Neutrophil (primary cell): Measurements from ENCODE around the gene KIAA2012.

Source experiments
- H3K27ac ChIP-seq: fragments of 200-600 bp; sonication (generic); 2 replicates; pipeline ENCODE4 v1.5.1; 2016; ENCODE audit warnings: mild to moderate bottlenecking, moderate library complexity
- H3K27me3 ChIP-seq: fragments of 200-600 bp; sonication (generic); 2 replicates; pipeline ENCODE4 v1.6.0; 2016; ENCODE audit warnings: mild to moderate bottlenecking
- H3K36me3 ChIP-seq: fragments of 200-600 bp; sonication (generic); 2 replicates; pipeline ENCODE4 v1.5.1; 2017
- H3K4me1 ChIP-seq, 2 experiments: fragments of 200-600 bp in 1 of 2; sonication (generic) in 1 of 2; 1 replicate in 1 of 2; 2 replicates in 1 of 2; pipeline versions ENCODE4 v1.5.1 to v1.6.1; 2013 to 2016; ENCODE audit warnings: low read depth in 1 of 2, low read length in 1 of 2, mild to moderate bottlenecking in 1 of 2, moderate library complexity in 1 of 2; ENCODE audit not compliant: control insufficient read depth in 1 of 2, insufficient read depth in 1 of 2
- H3K4me3 ChIP-seq, 2 experiments: fragments of 200-600 bp in 1 of 2; sonication (generic) in 1 of 2; 1 replicate in 1 of 2; 2 replicates in 1 of 2; pipeline ENCODE4 v1.5.1; 2013 to 2016; ENCODE audit warnings: low read depth in 1 of 2, low read length in 1 of 2, mild to moderate bottlenecking in 1 of 2, moderate library complexity in 1 of 2
- H3K9me3 ChIP-seq: fragments of 200-600 bp; sonication (generic); 2 replicates; pipeline ENCODE4 v1.5.1; 2016
- TF ChIP-seq, protein P1 (sequence below): fragments of 200-600 bp; sonication (generic); IDR thresholded peaks from 2 replicates; pipeline ENCODE4 v1.5.1; 2016; ENCODE audit warnings: antibody characterized with exemption

The KIAA2012 gene

DNA sequence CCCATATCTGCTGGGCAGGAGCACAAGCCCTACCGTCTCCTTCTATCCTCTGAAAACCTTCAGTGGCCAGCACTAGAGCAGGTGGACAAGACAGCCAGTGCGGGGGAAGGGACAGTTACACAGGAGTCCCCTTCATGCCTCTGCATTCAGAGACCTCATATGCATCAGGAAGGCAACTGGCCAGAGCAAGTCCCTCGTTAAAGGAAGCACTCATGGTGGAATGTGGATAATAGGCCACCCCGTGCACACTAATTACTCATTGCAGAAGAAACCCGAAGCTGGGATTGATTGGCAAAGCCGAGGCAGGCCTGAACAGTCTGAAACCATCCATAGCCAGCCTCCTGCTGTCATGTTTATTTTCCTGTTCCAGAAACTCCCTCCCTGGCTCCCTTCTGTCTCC is 11.2 kb downstream of the KIAA2012 start:
- H3K27ac ChIP-seq, result no peak overlapping the region
- no peak overlapping the region for H3K4me3 ChIP-seq
- H3K36me3 ChIP-seq, result no peaks in the 10 kb centered on the region
- no peaks in the 10 kb centered on the region for H3K9me3 ChIP-seq
- H3K27me3 ChIP-seq, result no peaks in the 10 kb centered on the region
- no peaks in the 10 kb centered on the region for H3K4me1 ChIP-seq
- TF ChIP-seq, protein P1, sequence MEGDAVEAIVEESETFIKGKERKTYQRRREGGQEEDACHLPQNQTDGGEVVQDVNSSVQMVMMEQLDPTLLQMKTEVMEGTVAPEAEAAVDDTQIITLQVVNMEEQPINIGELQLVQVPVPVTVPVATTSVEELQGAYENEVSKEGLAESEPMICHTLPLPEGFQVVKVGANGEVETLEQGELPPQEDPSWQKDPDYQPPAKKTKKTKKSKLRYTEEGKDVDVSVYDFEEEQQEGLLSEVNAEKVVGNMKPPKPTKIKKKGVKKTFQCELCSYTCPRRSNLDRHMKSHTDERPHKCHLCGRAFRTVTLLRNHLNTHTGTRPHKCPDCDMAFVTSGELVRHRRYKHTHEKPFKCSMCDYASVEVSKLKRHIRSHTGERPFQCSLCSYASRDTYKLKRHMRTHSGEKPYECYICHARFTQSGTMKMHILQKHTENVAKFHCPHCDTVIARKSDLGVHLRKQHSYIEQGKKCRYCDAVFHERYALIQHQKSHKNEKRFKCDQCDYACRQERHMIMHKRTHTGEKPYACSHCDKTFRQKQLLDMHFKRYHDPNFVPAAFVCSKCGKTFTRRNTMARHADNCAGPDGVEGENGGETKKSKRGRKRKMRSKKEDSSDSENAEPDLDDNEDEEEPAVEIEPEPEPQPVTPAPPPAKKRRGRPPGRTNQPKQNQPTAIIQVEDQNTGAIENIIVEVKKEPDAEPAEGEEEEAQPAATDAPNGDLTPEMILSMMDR, result no peak

DNA sequence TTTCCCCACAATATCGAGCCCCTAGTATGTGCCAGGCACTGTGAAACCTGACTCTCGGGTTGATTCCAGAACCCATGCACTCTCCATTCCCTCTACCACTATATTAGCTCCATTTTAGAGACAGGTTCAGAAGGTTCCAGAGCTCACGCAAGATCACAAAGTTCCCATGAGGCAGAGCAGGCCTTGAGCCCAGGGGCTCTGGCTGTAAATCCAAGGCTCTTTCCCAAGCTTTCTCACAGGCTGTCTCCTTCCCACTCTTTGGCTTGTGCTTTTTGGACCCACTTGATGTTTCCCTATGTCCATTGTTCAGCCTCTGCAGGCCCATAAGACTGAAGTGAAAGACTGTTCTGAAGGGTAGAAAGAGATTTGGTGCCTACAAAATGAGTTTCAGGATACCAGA is 15.7 kb downstream of the KIAA2012 start:
- Histone ChIP-seq H3K27me3 (peaks cover 27% of the 10 kb centered on the region), H3K9me3 (no peaks in the 10 kb centered on the region), H3K36me3 (no peaks in the 10 kb centered on the region), H3K4me1 (no peaks in the 10 kb centered on the region), H3K27ac (no peak overlapping the region), H3K4me3 (no peak overlapping the region)
- TF ChIP-seq, protein P1, result no peak

DNA sequence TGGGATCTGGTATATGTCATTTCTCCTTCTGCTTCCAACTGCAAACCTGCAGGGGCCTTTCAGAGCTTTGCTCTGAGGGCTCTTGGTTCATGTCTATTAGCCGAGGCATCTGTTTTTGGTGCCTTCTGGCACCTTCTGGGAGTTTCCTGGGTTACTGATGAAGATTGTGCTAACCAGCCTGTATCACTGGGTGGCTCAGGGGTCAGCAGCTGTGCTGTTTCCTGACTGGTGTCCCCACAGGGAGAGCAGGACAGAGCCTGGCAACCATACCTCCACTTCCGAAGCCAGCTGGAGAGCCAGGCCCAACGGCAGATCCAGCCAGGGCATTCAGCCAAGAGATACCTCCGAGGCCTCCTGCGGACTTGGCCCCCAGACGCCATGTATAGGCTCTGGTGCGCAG is 17.5 kb downstream of the KIAA2012 start:
- Histone ChIP-seq H3K36me3 (no peaks in the 10 kb centered on the region), H3K27me3 (peaks cover 27% of the 10 kb centered on the region), H3K27ac (no peak overlapping the region), H3K4me3 (no peak overlapping the region), H3K4me1 (no peaks in the 10 kb centered on the region), H3K9me3 (no peaks in the 10 kb centered on the region)
- TF ChIP-seq, protein P1, result no peak

DNA sequence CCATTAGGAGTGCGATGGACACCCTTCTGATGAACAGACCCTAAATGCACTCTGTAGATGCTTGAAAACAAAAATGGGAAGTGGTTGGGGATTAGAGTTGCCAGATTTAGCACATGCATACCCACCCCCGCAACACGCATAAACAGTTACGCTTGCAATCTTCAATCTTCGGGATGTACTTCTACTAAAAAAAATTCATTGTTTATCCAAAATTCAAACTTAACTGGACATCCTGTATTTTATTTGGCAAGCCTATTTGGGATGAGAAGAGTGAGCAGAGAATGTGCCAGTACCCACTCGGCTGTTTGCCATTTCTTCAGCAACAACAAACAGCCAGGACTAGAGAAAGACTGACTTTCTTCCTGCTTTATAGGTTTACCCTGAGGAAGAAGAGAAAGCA is 18.4 kb downstream of the KIAA2012 start:
- TF ChIP-seq, protein P1, result no peak
- Histone ChIP-seq H3K4me1 (no peaks in the 10 kb centered on the region), H3K4me3 (no peak overlapping the region), H3K27me3 (peaks cover 27% of the 10 kb centered on the region), H3K27ac (no peak overlapping the region), H3K9me3 (no peaks in the 10 kb centered on the region), H3K36me3 (no peaks in the 10 kb centered on the region)

DNA sequence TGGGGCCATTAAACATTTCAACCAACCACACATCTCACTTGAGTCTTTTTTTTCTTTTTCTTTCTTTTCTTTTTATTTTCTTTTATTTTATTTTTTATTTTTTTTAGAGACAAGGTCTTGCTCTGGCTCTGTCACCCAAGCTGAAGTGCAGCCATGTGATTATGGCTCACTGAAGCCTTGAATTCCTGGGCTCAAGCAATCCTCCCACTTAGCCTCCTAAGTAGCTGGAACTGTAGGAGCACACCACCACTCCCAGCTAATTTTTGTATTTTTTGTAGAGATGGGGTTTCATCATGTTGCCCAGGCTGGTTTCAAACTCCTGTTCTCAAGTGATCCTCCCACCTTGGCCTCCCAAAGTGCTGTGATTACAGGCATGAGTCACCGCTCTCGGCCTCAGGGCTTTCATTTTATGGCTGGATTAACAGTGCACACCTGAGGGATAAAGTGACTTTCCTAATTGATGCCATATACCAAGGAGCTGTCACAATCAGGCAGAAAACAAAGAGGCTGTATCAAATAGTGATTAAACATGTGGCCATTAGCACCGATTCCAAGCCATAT is 21.5 kb downstream of the KIAA2012 start:
- TF ChIP-seq, protein P1, result no peak
- Histone ChIP-seq H3K27me3 (peaks cover 27% of the 10 kb centered on the region), H3K27ac (no peak overlapping the region), H3K9me3 (no peaks in the 10 kb centered on the region), H3K4me1 (no peaks in the 10 kb centered on the region), H3K4me3 (no peak overlapping the region), H3K36me3 (no peaks in the 10 kb centered on the region)

DNA sequence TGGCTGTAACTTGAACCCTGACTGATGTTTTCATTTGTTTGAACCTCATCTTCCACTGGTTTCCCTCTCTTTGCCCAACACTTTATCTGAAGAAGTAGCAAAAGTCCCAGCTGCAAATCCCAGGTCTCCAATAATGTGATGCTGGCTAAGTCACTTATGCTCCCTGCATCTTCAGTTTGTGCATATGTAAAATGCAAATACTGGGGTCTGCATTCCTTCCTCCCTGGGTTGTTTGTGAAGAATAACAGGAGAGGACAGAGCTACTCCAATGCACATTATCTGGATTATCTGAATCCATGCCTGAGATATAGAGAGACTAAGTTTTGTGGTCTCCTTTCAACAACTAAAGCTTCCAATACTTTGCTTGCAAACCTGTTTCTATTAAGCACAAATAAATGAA is 22.2 kb downstream of the KIAA2012 start:
- Histone ChIP-seq H3K9me3 (no peaks in the 10 kb centered on the region), H3K4me3 (no peak overlapping the region), H3K27ac (no peak overlapping the region), H3K4me1 (no peaks in the 10 kb centered on the region), H3K27me3 (peaks cover 25% of the 10 kb centered on the region), H3K36me3 (no peaks in the 10 kb centered on the region)
- TF ChIP-seq, protein P1, result no peak
